ENCODE measurements around the gene MTUS2. TPM values are rescaled to one million over a fixed set of nuclear protein-coding genes. Genes with fewer than 3 reads are reported as not detected.

Gene MTUS2
- total RNA-seq, 1 donor from 2014 or later: 4.1 TPM

DNA sequence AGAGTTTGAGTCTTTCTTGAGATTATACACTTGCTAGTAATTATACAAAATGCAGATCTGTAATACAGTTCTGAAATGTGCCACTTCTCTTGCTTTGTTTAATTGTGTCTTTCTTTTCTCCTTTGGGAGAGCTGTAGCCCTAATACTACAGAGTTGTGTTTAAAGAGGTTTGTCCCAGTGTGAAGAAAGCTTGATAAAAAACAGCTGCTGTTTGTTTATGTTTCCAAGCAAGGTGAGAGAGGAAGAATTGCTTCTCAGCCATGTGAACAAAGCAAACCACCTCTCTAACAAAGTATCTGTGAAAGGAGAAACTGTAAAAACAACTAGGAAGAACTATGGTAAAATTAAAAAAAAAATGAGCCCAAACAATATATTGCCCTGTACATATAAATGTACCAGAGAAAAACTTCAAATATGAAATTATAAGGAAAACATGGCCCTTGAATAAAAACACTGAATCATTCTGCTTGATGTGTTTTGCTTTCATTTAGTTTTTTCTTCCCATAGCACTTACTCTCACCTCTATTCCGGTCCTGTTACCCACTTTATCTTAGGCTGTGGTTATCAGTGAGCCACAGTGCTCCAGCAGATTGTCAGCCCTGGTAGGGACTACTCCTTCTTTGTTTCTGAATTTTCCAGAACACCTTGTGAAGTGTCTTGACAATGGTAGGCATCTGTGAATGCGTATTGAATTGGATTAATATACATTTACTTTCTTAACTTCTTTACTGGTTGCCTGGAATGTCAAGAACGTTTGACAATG, 257.1 kb downstream of the MTUS2 start:
- Mint-ChIP-seq H3K9me3 (peaks cover 4% of the 10 kb centered on the region), H3K4me1 (ENCODE audit: unreplicated experiment) (peaks cover 5% of the 10 kb centered on the region), H3K27ac (no peak overlapping the region), H3K4me3 (no peak overlapping the region), H3K36me3 (no peaks in the 10 kb centered on the region), H3K27me3 (no peaks in the 10 kb centered on the region)
- no peak for DNase-seq (ENCODE audit: extremely low spot score, unreplicated experiment)
- TF ChIP-seq, protein P1, sequence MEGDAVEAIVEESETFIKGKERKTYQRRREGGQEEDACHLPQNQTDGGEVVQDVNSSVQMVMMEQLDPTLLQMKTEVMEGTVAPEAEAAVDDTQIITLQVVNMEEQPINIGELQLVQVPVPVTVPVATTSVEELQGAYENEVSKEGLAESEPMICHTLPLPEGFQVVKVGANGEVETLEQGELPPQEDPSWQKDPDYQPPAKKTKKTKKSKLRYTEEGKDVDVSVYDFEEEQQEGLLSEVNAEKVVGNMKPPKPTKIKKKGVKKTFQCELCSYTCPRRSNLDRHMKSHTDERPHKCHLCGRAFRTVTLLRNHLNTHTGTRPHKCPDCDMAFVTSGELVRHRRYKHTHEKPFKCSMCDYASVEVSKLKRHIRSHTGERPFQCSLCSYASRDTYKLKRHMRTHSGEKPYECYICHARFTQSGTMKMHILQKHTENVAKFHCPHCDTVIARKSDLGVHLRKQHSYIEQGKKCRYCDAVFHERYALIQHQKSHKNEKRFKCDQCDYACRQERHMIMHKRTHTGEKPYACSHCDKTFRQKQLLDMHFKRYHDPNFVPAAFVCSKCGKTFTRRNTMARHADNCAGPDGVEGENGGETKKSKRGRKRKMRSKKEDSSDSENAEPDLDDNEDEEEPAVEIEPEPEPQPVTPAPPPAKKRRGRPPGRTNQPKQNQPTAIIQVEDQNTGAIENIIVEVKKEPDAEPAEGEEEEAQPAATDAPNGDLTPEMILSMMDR (conservative IDR thresholded peaks at IDR 0.05): no peak

DNA sequence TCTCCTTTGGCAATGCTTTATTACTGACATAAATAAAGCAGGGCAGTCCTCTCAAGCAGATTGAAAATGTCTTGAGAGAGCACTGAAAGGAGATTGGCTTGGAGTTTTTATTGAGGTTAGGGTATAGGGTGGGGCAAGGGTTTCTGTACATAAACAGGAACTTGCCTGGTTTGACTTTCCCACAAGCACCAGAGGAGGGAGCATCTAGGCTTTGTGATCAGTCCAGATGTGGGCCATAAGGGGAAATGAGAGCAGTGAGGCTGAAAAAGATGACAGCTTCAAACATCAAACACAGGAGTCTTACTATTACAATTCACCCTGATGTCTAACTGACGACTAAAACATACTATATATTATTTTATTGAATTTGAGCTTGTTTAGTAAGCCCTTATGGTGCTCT, 260.9 kb downstream of the MTUS2 start:
- Mint-ChIP-seq H3K4me1 (ENCODE audit: unreplicated experiment) (no peaks in the 10 kb centered on the region), H3K4me3 (no peak overlapping the region), H3K9me3 (peaks cover 4% of the 10 kb centered on the region), H3K27me3 (no peaks in the 10 kb centered on the region), H3K36me3 (no peaks in the 10 kb centered on the region), H3K27ac (no peak overlapping the region)
- TF ChIP-seq, protein P1 (conservative IDR thresholded peaks at IDR 0.05): no peak
- no peak for DNase-seq (ENCODE audit: extremely low spot score, unreplicated experiment)

DNA sequence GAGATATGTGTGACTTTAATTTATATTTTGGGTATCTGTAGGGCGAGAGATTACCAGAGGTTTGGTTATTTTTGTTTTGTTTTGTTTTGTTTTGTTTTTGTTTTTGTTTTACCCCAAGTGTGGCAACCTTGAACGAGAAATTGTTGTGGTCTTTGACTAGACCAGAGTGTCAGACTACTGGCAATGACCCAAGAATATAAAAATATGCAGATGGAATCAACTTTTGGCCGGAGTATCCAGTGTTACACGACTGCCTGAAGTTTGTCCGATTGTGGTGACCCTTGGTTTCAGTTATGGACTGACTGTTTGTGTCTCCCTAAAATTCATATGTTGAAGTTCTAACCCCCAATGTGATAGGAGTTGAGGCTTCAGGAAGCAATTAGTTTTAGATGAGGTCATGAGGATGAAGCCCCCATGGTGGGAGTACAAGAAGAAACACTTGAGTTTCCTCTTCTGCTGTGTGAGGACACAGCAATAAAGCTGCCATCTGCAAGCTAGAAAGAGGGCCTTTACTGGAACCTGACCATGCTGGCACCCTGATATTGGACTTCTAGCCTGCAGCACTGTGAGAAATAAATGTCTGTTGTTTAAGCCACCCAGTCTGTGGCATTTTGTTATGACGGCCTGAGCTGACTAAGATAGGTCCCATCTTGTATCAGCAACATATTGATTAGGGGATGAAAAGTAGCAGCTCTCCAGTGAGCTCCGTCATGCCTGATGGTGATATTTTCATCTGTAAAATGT, 261.7 kb downstream of the MTUS2 start:
- Mint-ChIP-seq H3K27ac (no peak overlapping the region), H3K9me3 (peaks cover 4% of the 10 kb centered on the region)
- TF ChIP-seq, protein P1 (conservative IDR thresholded peaks at IDR 0.05): no peak

DNA sequence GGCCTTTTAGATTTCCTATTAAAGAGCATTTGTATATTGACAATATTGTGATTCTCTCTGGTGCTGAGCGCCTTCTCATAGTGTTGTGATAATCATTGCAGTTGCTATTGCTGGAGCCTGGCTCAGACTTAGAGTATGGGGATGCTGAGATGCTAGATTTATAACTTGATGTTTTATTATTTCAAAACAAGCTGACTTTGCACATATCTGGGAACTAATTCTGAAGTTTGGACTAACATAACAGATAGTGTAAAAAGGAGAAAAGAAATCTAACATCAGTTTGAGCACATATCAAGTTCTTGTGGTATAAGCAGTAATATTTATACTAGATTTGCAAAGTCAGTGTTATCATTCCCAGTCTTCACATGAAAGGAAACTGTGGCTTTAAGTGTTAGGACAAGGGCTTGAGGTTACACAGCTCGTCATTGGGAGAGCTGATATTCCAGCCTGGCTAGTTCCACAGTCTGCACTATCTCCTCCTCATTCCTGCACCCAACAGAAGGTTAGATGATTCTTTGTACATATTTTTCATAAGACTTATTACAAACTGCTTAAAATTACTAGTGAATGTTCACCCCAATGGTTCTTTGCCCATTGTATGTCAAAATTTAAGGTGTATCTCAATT, 279.8 kb downstream of the MTUS2 start:
- Mint-ChIP-seq H3K4me1 (ENCODE audit: unreplicated experiment) (no peaks in the 10 kb centered on the region), H3K36me3 (no peaks in the 10 kb centered on the region), H3K9me3 (no peaks in the 10 kb centered on the region), H3K4me3 (no peak overlapping the region), H3K27me3 (no peaks in the 10 kb centered on the region), H3K27ac (no peak overlapping the region)
- no peak for DNase-seq (ENCODE audit: extremely low spot score, unreplicated experiment)
- TF ChIP-seq, protein P1 (conservative IDR thresholded peaks at IDR 0.05): no peak

More for the DNA sequence above, 261.7 kb downstream of the MTUS2 start:
- DNase-seq (ENCODE audit: extremely low spot score, unreplicated experiment): no peak
- H3K27me3 Mint-ChIP-seq: no peaks in the 10 kb centered on the region
- H3K4me1 Mint-ChIP-seq (ENCODE audit: unreplicated experiment): no peaks in the 10 kb centered on the region
- H3K4me3 Mint-ChIP-seq: no peak overlapping the region
- no peaks in the 10 kb centered on the region for H3K36me3 Mint-ChIP-seq

DNA sequence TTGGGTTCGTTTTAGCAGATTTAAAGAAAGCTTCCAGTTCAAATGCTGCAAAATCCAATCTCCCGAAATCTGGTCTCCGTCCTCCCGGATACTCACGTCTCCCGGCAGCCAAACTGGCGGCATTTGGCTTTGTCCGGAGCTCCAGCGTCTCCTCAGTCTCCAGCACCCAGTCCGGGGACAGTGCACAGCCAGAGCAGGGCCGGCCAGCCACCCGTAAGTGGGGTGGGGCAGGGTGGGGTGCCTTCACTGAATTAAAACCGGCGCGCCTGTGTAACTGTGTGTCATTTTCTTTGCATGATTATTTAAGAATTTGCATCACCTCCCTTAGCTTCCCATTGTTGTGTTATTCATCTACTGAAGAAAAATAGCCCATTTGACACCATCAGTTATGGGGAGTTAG, 280.6 kb downstream of the MTUS2 start:
- Mint-ChIP-seq H3K4me3 (no peak overlapping the region), H3K36me3 (no peaks in the 10 kb centered on the region), H3K4me1 (ENCODE audit: unreplicated experiment) (no peaks in the 10 kb centered on the region), H3K27me3 (no peaks in the 10 kb centered on the region), H3K27ac (no peak overlapping the region), H3K9me3 (no peaks in the 10 kb centered on the region)
- TF ChIP-seq, protein P1 (conservative IDR thresholded peaks at IDR 0.05): no peak
- no peak for DNase-seq (ENCODE audit: extremely low spot score, unreplicated experiment)
